ENCODE data around the gene REEP1. TPM values are rescaled to one million over a fixed set of nuclear protein-coding genes. Genes with fewer than 3 reads are reported as not detected.

REEP1 gene
- total and polyA plus RNA-seq, 9 of the 15 experiments (the other 6 are each of a cell fraction or from before 2014, with no cell fraction given), result 0.11 to 0.67 (median 0.13) TPM

DNA sequence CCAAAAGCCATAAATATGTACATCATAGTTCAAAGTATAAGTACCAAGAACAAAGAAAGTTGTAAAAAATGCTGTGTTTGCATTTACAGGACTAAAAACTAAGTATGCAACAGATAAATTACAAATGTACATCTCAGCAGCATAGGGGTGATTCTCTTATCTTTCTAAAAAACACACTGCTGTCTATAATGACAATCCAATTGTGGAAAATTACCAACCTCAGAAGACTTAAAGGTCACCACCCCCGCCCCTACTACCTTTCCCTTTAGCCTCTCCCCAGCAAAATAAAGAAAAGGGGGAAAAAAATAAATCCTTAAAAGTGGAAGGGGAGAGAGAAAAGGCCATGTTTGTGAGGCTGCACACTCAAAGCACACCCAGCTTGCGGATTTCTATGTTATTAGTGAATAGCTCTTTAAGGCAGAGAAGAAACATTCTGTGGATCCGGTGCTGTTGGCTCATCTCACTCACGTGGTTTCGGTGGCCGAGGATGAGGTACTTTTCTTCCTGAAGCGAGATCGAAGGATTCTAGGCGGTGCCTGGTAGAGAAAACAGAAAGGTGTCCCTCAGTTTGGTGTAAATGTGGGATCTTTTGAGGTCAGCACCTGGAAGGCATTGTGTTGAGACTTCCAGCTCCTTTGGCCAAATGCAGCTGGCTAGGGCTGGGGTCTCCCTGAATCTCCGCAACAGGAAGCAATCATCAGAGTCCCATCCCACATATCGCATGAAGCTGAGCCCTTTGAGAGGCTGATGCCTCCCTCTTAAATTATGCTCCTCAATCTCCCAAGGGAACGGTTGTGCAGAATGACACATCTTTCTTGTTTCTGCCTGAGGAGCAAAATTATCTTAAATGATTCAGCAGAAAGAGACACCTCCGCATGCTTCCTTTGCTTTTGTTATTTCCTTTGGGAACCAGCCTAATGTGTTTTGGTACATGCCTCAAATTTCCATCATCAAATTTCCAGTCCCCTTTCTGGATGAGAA, 120.6 kb downstream of the REEP1 start (continued):
- TF ChIP-seq CCNT2 (IDR thresholded peaks at IDR 0.05; ENCODE audit: borderline replicate concordance, extremely low read depth, insufficient read length, low read depth, low read length) (peak; percentile 35), ZNF77 (CRISPR knock-in tag; IDR thresholded peaks at IDR 0.05) (no peak), TCFL5 (CRISPR knock-in tag; conservative IDR thresholded peaks at IDR 0.05) (no peak), FIP1L1 (IDR thresholded peaks at IDR 0.05; ENCODE audit: low read depth, low read length, poor library complexity, severe bottlenecking) (no peak), HOXB6 (CRISPR knock-in tag; IDR thresholded peaks at IDR 0.05; ENCODE audit: borderline replicate concordance) (no peak), NCOA4 (IDR thresholded peaks at IDR 0.05; ENCODE audit: partially characterized antibody) (no peak), ZNF57 (CRISPR knock-in tag; IDR thresholded peaks at IDR 0.05) (no peak), ETV5 (CRISPR knock-in tag; IDR thresholded peaks at IDR 0.05; ENCODE audit: low read depth) (no peak; the same call in none of the 2 replicates), NCOA1 (IDR thresholded peaks at IDR 0.05; ENCODE audit: low read depth) (no peak), ZKSCAN3 (CRISPR knock-in tag; IDR thresholded peaks at IDR 0.05) (no peak), CREB1 (IDR thresholded peaks at IDR 0.05) (no peak), CREB1 (CRISPR knock-in tag; IDR thresholded peaks at IDR 0.05) (no peak), DEAF1 (CRISPR knock-in tag; IDR thresholded peaks at IDR 0.05) (no peak)
- TF ChIP-seq, protein P1, sequence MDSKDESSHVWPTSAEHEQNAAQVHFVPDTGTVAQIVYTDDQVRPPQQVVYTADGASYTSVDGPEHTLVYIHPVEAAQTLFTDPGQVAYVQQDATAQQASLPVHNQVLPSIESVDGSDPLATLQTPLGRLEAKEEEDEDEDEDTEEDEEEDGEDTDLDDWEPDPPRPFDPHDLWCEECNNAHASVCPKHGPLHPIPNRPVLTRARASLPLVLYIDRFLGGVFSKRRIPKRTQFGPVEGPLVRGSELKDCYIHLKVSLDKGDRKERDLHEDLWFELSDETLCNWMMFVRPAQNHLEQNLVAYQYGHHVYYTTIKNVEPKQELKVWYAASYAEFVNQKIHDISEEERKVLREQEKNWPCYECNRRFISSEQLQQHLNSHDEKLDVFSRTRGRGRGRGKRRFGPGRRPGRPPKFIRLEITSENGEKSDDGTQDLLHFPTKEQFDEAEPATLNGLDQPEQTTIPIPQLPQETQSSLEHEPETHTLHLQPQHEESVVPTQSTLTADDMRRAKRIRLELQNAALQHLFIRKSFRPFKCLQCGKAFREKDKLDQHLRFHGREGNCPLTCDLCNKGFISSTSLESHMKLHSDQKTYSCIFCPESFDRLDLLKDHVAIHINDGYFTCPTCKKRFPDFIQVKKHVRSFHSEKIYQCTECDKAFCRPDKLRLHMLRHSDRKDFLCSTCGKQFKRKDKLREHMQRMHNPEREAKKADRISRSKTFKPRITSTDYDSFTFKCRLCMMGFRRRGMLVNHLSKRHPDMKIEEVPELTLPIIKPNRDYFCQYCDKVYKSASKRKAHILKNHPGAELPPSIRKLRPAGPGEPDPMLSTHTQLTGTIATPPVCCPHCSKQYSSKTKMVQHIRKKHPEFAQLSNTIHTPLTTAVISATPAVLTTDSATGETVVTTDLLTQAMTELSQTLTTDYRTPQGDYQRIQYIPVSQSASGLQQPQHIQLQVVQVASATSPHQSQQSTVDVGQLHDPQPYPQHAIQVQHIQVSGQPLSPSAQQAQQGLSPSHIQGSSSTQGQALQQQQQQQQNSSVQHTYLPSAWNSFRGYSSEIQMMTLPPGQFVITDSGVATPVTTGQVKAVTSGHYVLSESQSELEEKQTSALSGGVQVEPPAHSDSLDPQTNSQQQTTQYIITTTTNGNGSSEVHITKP (IDR thresholded peaks at IDR 0.05; ENCODE audit: partially characterized antibody), result peak; percentile 67
- TF ChIP-seq, protein P2, sequence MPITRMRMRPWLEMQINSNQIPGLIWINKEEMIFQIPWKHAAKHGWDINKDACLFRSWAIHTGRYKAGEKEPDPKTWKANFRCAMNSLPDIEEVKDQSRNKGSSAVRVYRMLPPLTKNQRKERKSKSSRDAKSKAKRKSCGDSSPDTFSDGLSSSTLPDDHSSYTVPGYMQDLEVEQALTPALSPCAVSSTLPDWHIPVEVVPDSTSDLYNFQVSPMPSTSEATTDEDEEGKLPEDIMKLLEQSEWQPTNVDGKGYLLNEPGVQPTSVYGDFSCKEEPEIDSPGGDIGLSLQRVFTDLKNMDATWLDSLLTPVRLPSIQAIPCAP (CRISPR knock-in tag; IDR thresholded peaks at IDR 0.05; ENCODE audit: borderline replicate concordance), result no peak
- TF ChIP-seq, protein P3, sequence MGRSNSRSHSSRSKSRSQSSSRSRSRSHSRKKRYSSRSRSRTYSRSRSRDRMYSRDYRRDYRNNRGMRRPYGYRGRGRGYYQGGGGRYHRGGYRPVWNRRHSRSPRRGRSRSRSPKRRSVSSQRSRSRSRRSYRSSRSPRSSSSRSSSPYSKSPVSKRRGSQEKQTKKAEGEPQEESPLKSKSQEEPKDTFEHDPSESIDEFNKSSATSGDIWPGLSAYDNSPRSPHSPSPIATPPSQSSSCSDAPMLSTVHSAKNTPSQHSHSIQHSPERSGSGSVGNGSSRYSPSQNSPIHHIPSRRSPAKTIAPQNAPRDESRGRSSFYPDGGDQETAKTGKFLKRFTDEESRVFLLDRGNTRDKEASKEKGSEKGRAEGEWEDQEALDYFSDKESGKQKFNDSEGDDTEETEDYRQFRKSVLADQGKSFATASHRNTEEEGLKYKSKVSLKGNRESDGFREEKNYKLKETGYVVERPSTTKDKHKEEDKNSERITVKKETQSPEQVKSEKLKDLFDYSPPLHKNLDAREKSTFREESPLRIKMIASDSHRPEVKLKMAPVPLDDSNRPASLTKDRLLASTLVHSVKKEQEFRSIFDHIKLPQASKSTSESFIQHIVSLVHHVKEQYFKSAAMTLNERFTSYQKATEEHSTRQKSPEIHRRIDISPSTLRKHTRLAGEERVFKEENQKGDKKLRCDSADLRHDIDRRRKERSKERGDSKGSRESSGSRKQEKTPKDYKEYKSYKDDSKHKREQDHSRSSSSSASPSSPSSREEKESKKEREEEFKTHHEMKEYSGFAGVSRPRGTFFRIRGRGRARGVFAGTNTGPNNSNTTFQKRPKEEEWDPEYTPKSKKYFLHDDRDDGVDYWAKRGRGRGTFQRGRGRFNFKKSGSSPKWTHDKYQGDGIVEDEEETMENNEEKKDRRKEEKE (IDR thresholded peaks at IDR 0.05; ENCODE audit: borderline replicate concordance in 1 of 2, control insufficient read depth in 1 of 2, low read depth in 2 of 2, low read length in 1 of 2), result no peak
